Glutamatergic neuron (in vitro differentiated cells): Measurements from ENCODE around the gene MTG1. TPM values are rescaled to one million over a fixed set of nuclear protein-coding genes. Genes with fewer than 3 reads are reported as not detected.
A peak's percentile ranks its signal among the peaks of the same experiment; 100 is the strongest.

Experiments
- DNase-seq: peaks from one replicate; pipeline ENCODE4 v3.0.0; 2022
- H3K27ac Mint-ChIP-seq: one replicate; pipeline ENCODE4 v1.8.0; 2020; ENCODE audit warnings: mild to moderate bottlenecking, mixed read lengths, inconsistent platforms; ENCODE audit not compliant: unreplicated experiment
- H3K27me3 Mint-ChIP-seq: one replicate; pipeline ENCODE4 v1.8.0; 2020; ENCODE audit warnings: mild to moderate bottlenecking, moderate library complexity, mixed read lengths, inconsistent platforms; ENCODE audit not compliant: unreplicated experiment
- H3K36me3 Mint-ChIP-seq: one replicate; pipeline ENCODE4 v1.8.0; 2020; ENCODE audit warnings: mild to moderate bottlenecking, mixed read lengths, inconsistent platforms; ENCODE audit not compliant: unreplicated experiment
- H3K4me1 Mint-ChIP-seq: one replicate; pipeline ENCODE4 v1.8.0; 2020; ENCODE audit warnings: mild to moderate bottlenecking, low read depth, mixed read lengths, inconsistent platforms; ENCODE audit not compliant: unreplicated experiment
- H3K4me3 Mint-ChIP-seq: one replicate; pipeline ENCODE4 v1.8.0; 2020; ENCODE audit warnings: mild to moderate bottlenecking, mixed read lengths, inconsistent platforms; ENCODE audit not compliant: unreplicated experiment
- H3K9me3 Mint-ChIP-seq: one replicate; pipeline ENCODE4 v1.8.0; 2020; ENCODE audit warnings: mild to moderate bottlenecking, moderate library complexity, mixed read lengths, inconsistent platforms; ENCODE audit not compliant: unreplicated experiment
- long read RNA-seq: library from polyadenylated mRNA; unstranded; transcript quantifications from one replicate; pipeline ENCODE4 v2.0.0, GENCODE V29; 2020; ENCODE audit not compliant: unreplicated experiment
- total RNA-seq: library from RNA; stranded (reverse); fragmentation: NEBNext Ultra II Directional; extraction: Animal tissue kit (Norgen Biotek cat#: 25700); gene quantifications from one replicate; pipeline ENCODE4 v1.2.1, GENCODE V29; 2021; ENCODE audit not compliant: unreplicated experiment
- TF ChIP-seq, protein P1 (sequence below): fragments of 200-600 bp; sonication (generic); IDR thresholded peaks from one replicate; pipeline ENCODE4 v1.5.0; 2021; ENCODE audit not compliant: partially characterized antibody, unreplicated experiment

Gene MTG1, protein sequence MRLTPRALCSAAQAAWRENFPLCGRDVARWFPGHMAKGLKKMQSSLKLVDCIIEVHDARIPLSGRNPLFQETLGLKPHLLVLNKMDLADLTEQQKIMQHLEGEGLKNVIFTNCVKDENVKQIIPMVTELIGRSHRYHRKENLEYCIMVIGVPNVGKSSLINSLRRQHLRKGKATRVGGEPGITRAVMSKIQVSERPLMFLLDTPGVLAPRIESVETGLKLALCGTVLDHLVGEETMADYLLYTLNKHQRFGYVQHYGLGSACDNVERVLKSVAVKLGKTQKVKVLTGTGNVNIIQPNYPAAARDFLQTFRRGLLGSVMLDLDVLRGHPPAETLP
- total RNA-seq = 76.4 TPM
- long read RNA-seq, transcript MTG1-201 (11 exons, 1,560 nt) = major isoform, 32 of 64 reads
- long read RNA-seq, transcript MTG1-208 (6 exons, 693 nt) = minor isoform, 18 of 64 reads
- long read RNA-seq, partial matches to known transcripts = 4 of 64 reads
- long read RNA-seq, other reads (novel, unspliced or antisense) = 7 of 64 reads

DNA sequence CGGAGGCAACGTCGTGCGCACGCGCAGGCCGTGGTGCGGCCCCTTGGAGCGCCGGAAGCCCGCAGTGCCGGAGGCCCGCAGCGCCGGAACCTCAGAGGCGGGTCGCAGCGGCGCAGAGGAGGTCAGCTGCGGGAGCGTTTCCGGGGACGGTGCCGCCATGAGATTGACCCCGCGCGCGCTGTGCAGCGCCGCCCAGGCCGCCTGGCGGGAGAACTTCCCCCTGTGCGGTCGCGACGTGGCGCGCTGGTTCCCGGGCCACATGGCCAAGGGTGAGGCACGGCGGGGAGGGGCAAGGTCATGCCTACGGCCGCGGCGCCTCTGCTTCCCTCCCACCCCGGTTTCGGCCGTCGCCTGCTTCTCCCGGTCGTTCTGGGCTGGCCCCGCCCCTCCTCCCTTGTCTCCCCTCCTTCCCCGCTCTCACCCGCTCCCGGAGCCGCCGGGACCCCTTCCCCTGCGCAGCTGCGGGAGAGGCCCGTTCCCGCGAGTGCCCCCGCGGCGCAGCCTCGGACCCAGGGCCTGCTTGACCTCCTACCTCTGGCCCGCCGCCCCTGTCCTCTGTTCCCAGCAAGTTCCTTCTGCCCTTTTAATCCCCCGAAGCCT lies at the start of gene MTG1:
Gene MTG1 (plus strand): TSS at position 94 of the 600 bp plus-strand sequence. CDS start 64 bp downstream, at position 158.
- TF ChIP-seq, protein P1, sequence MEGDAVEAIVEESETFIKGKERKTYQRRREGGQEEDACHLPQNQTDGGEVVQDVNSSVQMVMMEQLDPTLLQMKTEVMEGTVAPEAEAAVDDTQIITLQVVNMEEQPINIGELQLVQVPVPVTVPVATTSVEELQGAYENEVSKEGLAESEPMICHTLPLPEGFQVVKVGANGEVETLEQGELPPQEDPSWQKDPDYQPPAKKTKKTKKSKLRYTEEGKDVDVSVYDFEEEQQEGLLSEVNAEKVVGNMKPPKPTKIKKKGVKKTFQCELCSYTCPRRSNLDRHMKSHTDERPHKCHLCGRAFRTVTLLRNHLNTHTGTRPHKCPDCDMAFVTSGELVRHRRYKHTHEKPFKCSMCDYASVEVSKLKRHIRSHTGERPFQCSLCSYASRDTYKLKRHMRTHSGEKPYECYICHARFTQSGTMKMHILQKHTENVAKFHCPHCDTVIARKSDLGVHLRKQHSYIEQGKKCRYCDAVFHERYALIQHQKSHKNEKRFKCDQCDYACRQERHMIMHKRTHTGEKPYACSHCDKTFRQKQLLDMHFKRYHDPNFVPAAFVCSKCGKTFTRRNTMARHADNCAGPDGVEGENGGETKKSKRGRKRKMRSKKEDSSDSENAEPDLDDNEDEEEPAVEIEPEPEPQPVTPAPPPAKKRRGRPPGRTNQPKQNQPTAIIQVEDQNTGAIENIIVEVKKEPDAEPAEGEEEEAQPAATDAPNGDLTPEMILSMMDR = no peak
- DNase-seq = peak; percentile 99
- Mint-ChIP-seq H3K27ac (peak within 1 kb of the TSS; percentile 97), H3K36me3 (no peaks in the 10 kb centered on the region), H3K27me3 (no peaks in the 10 kb centered on the region), H3K4me1 (peaks cover 4% of the 10 kb centered on the region), H3K4me3 (peak within 1 kb of the TSS; percentile 97), H3K9me3 (peaks cover 7% of the 10 kb centered on the region)

DNA sequence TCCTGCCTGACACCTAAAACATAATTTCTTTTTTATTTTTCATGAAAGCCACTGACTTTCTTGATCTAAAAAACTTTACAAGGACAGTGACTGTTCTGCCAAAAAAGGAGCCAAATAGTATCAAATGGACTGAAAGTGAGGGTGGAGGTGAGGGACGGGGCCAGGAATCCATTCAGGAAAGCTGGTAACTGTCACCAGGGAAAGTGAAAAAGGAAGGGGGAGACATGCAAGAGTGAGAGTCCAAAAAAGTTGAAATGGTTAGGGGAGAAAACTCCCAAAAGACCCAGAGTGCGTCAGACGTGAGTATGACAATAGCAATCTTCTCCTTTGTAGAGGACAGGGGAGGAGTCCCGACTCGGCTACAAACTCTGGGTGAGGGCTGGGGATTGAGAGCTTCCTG lies 49.7 kb upstream of the MTG1 start:
- peaks cover 4% of the 10 kb centered on the region for H3K4me1 Mint-ChIP-seq
- peaks cover 10% of the 10 kb centered on the region for H3K9me3 Mint-ChIP-seq
- peaks cover 14% of the 10 kb centered on the region for H3K27me3 Mint-ChIP-seq
- H3K4me3 Mint-ChIP-seq = no peak overlapping the region
- peaks cover 15% of the 10 kb centered on the region for H3K36me3 Mint-ChIP-seq
- no peak for DNase-seq
- TF ChIP-seq, protein P1 = no peak
- H3K27ac Mint-ChIP-seq = no peak overlapping the region

DNA sequence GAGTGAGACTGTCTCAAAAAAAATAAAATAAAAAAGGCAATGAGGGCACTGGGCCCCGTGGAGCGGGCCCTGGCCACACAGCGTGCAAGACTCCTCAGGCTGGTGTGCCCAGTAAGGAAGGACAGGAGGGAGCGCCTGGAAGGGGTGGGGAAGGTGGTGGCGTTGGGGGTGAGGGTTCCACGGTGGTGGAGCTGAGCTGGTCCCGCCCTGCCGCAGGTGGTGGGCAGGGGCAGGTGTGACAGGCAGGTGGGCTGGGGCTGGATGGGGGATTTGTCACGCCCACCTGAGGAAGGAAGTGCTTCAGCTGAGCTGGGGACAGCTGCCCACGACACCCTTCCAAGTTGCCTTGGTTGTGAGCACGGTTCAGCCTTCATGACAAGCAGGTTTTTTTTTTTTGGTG lies 47.5 kb upstream of the MTG1 start:
- Mint-ChIP-seq H3K4me1 (peaks cover 4% of the 10 kb centered on the region), H3K4me3 (no peak overlapping the region), H3K27me3 (peaks cover 14% of the 10 kb centered on the region), H3K27ac (no peak overlapping the region), H3K9me3 (peaks cover 10% of the 10 kb centered on the region), H3K36me3 (peaks cover 15% of the 10 kb centered on the region)
- DNase-seq = no peak
- TF ChIP-seq, protein P1 = no peak

DNA sequence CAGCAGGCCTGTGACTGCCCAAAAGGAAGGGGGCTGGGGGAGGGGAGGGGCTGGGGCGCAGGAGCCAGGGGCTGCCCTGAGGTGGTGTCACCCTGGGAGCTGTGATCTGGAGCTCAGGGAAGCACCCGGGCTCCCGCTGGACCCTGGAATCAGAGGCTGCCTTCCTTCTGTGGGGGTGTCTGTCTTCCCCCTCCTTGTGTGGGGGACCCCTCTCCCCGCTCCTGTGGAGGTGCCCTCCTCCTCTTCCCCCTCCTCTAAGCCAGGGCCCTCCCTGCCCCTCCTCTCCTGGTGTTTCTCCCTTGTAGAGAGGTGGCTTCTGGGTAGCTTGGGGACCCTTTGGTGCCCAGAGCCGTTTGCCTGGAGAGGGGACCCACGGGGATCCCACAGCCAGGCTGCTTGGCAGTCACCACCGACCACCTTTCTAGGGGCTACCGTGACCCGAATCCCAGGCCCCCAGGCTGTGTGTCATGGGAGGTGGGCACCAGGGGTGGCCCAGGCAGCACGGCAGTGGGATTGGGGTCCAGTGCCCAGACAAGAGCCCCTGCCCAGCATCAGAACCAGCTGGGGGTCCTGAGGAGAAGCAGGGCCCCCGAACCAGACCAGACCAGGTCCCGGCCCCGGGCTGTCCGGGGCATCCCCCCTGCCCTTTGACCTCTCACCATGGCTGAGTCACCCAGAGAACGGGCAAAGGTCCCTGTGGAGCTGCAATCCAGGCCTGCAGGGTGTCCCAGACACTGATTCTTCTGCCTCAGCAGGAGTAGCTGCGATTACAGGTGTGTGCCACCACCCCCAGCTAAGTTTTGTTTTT lies 46.0 kb upstream of the MTG1 start:
- Mint-ChIP-seq H3K9me3 (peaks cover 4% of the 10 kb centered on the region), H3K4me1 (peaks cover 4% of the 10 kb centered on the region), H3K4me3 (no peak overlapping the region), H3K27ac (no peak overlapping the region), H3K36me3 (peaks cover 10% of the 10 kb centered on the region), H3K27me3 (peaks cover 13% of the 10 kb centered on the region)
- TF ChIP-seq, protein P1 = no peak
- no peak for DNase-seq
